Thymus (tissue), 11 donors: Measurements from ENCODE around the gene ITPR1. TPM values are rescaled to one million over a fixed set of nuclear protein-coding genes. Genes with fewer than 3 reads are reported as not detected.

ENCODE experiments used
- DNase-seq, 9 donors: peaks; one replicate each; pipeline ENCODE4 v3.0.0-alpha.2; 2013; ENCODE audit warnings: low spot score in 9 of 9, low read depth in 6 of 9, missing footprints in 1 of 9
- H3K27ac ChIP-seq, 2 donors: one replicate each; pipeline ENCODE4 v1.5.1; 2013; ENCODE audit warnings: control low read depth in 1 of 2, low read depth in 1 of 2, low read length in 1 of 2, mild to moderate bottlenecking in 1 of 2, moderate library complexity in 1 of 2
- H3K27me3 ChIP-seq, 2 donors: one replicate each; pipeline ENCODE4 v1.5.1; 2013; ENCODE audit warnings: low read length in 1 of 2; ENCODE audit not compliant: control insufficient read depth in 2 of 2, insufficient read depth in 1 of 2
- H3K36me3 ChIP-seq, 2 donors: one replicate each; pipeline ENCODE4 v1.5.1; 2013; ENCODE audit warnings: low read length in 1 of 2, mild to moderate bottlenecking in 1 of 2, moderate library complexity in 1 of 2; ENCODE audit not compliant: control insufficient read depth in 2 of 2, insufficient read depth in 2 of 2
- H3K4me1 ChIP-seq, 2 donors: one replicate each; pipeline ENCODE4 v1.5.1; 2013; ENCODE audit warnings: low read length in 2 of 2; ENCODE audit not compliant: control insufficient read depth in 2 of 2, insufficient read depth in 2 of 2
- H3K4me3 ChIP-seq, 2 donors: one replicate each; pipeline ENCODE4 v1.5.1; 2013; ENCODE audit warnings: low read length in 2 of 2, control low read depth in 1 of 2, mild to moderate bottlenecking in 1 of 2
- H3K9me3 ChIP-seq, 2 donors: one replicate each; pipeline ENCODE4 v1.5.1; 2013; ENCODE audit warnings: low read length in 1 of 2, mild to moderate bottlenecking in 1 of 2; ENCODE audit not compliant: control insufficient read depth in 2 of 2, insufficient read depth in 1 of 2
- WGBS: extraction: QIAGEN DNeasy Blood & Tissue Kit; methylation state at CpG from one replicate; pipeline ENCODE4 v1.1.7; 2013; 5-methylcytosine and 5-hydroxymethylcytosine counted together
- polyA plus RNA-seq: library from polyadenylated mRNA; stranded (reverse); fragments of 200-250 nt; gene quantifications from one replicate; pipeline ENCODE4 v1.2.3, GENCODE V29; 2013
- total RNA-seq: library from RNA; stranded (reverse); fragments of 120-200 nt; gene quantifications from one replicate; pipeline ENCODE4 v1.2.4, GENCODE V29; 2013
- donor health status: healthy.

ITPR1 gene
- total and polyA plus RNA-seq, 2 donors = 23.9 to 36.6 TPM

DNA sequence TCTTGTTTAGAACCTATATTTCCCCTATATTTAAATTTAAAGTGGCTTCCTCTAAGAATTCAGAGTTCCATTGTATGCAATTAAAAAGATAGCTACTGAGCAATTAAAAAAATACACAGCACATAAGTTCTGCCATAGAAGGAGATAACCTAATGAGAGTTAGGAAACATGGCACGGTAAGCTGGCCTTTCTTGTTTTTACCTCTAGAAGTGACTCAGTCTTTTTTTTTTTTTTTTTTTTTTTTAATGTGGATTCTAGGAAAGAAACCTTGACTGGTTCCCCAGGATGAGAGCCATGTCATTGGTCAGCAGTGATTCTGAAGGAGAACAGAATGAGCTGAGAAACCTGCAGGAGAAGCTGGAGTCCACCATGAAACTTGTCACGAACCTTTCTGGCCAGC lies 343.4 kb downstream of the ITPR1 start:
- DNase-seq = no peak
- H3K9me3 ChIP-seq = no peaks in the 10 kb centered on the region
- H3K36me3 ChIP-seq = peaks cover 12 to 13% of the 10 kb centered on the region in 2 donors
- WGBS = 98% methylated on average over 2 of the region's 2 CpGs
- no peak overlapping the region for H3K4me3 ChIP-seq
- peaks cover 16 to 43% of the 10 kb centered on the region in 2 donors for H3K4me1 ChIP-seq
- H3K27ac ChIP-seq = no peak overlapping the region
- H3K27me3 ChIP-seq = no peaks in the 10 kb centered on the region

- Histone ChIP-seq H3K9me3 (no peaks in the 10 kb centered on the region), H3K4me1 (peaks cover 16 to 34% of the 10 kb centered on the region in 2 donors), H3K36me3 (peaks cover 12 to 13% of the 10 kb centered on the region in 2 donors), H3K4me3 (no peak overlapping the region), H3K27me3 (no peaks in the 10 kb centered on the region), H3K27ac (no peak overlapping the region)
- DNase-seq = no peak
- 95% methylated on average over 5 of the region's 5 CpGs for WGBS
Measured at GRCh38 chr3:4837374-4837930, 344.3 kb downstream of the ITPR1 start.

- 96% methylated on average over 4 of the region's 4 CpGs for WGBS
- no peak for DNase-seq
Measured at GRCh38 chr3:4838621-4839022, 345.5 kb downstream of the ITPR1 start.

GRCh38 chr3:4839278-4839677 lies 346.1 kb downstream of the ITPR1 start:
- H3K9me3 ChIP-seq = no peaks in the 10 kb centered on the region
- peaks cover 9 to 29% of the 10 kb centered on the region in 2 donors for H3K4me1 ChIP-seq
- DNase-seq = no peak
- no peaks in the 10 kb centered on the region for H3K27me3 ChIP-seq
- H3K4me3 ChIP-seq = no peak overlapping the region
- H3K27ac ChIP-seq = no peak overlapping the region
- 98% methylated on average over 3 of the region's 3 CpGs for WGBS
- peaks cover 8 to 13% of the 10 kb centered on the region in 2 donors for H3K36me3 ChIP-seq

More at GRCh38 chr3:4838621-4839022, 345.5 kb downstream of the ITPR1 start:
- no peaks in the 10 kb centered on the region for H3K9me3 ChIP-seq
- H3K27me3 ChIP-seq = no peaks in the 10 kb centered on the region
- H3K4me3 ChIP-seq = no peak overlapping the region
- H3K4me1 ChIP-seq = peaks cover 16 to 31% of the 10 kb centered on the region in 2 donors
- peaks cover 8 to 13% of the 10 kb centered on the region in 2 donors for H3K36me3 ChIP-seq
- no peak overlapping the region for H3K27ac ChIP-seq

- Histone ChIP-seq H3K27ac (no peak overlapping the region), H3K9me3 (no peaks in the 10 kb centered on the region), H3K27me3 (no peaks in the 10 kb centered on the region), H3K4me1 (peaks cover 5 to 12% of the 10 kb centered on the region in 2 donors), H3K36me3 (peaks cover 8 to 13% of the 10 kb centered on the region in 2 donors), H3K4me3 (no peak overlapping the region)
- DNase-seq = no peak
- 93% methylated on average over 3 of the region's 3 CpGs for WGBS
Measured at GRCh38 chr3:4841225-4841624, 348.1 kb downstream of the ITPR1 start.

DNA sequence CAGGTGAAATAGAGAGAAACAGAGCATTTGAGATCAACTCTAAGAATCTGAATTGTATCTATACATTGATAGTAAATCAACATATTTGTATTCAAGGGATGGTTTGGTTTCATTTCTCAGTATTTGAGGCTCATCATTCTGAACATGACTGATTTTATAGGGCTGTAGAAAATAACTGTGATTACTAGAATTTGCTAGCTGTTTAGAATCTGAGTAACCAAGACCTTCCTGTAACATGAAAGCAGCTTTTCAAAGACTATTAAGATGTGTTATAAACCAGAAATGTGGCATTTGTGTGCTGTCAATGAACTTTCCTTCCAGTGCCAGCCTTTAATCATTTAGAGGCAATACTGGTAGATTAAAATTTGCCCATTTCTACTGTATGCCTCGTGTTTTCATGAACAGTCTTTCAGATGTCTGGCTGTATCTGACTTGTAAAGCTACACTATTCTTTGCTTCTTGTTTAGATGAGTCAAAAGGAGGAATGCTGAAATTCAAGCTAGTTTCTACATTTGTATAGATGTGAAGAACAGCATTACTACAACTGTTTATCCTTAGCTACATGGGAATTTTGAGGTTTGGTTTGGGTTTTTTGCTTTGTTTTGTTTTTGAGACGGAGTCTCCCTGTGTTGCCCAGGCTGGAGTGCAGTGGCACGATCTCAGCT lies 348.8 kb downstream of the ITPR1 start:
- no peak overlapping the region for H3K27ac ChIP-seq
- H3K4me3 ChIP-seq = no peak overlapping the region
- no peaks in the 10 kb centered on the region for H3K27me3 ChIP-seq
- WGBS = 93% methylated on average over 3 of the region's 3 CpGs
- DNase-seq = no peak
- H3K9me3 ChIP-seq = no peaks in the 10 kb centered on the region
- H3K4me1 ChIP-seq = peaks cover 5 to 10% of the 10 kb centered on the region in 2 donors
- H3K36me3 ChIP-seq = peaks cover 8 to 11% of the 10 kb centered on the region in 2 donors

GRCh38 chr3:4843619-4844018 lies 350.5 kb downstream of the ITPR1 start:
- DNase-seq = no peak
- no peaks in the 10 kb centered on the region for H3K9me3 ChIP-seq
- no peak overlapping the region for H3K27ac ChIP-seq
- WGBS = 94% methylated on average over 5 of the region's 5 CpGs
- peaks cover 0 to 3% of the 10 kb centered on the region in 2 donors for H3K36me3 ChIP-seq
- H3K4me3 ChIP-seq = no peak overlapping the region
- peaks cover 5 to 9% of the 10 kb centered on the region in 2 donors for H3K4me1 ChIP-seq
- H3K27me3 ChIP-seq = no peaks in the 10 kb centered on the region

GRCh38 chr3:4845882-4846281 lies 352.7 kb downstream of the ITPR1 start:
- WGBS = 8% methylated on average over 3 of the region's 3 CpGs
- Histone ChIP-seq H3K4me1 (peaks cover 6 to 9% of the 10 kb centered on the region in 2 donors), H3K27ac (no peak overlapping the region), H3K36me3 (no peaks in the 10 kb centered on the region), H3K27me3 (no peaks in the 10 kb centered on the region), H3K4me3 (no peak overlapping the region), H3K9me3 (no peaks in the 10 kb centered on the region)
- DNase-seq = peak in 1 of 9 donors; percentile 54

DNA sequence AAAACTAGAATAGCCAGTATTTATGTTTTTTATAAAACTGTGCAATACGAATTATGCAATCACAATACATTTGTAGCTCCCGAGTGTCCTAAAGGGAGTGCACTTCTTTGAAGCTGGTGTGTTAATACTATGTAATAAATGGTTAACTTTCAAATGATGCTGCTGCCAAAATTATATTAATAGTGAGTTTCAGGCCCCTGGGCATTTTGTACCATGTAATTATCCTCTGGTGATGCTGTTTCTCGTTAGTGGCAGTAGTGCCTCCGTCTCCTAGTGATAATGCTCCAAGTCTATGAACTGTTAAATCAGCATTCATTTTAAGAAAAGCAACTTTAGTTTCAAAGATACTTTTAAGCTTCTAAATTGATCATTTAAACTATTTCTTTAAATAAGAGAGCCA lies 353.4 kb downstream of the ITPR1 start:
- H3K27me3 ChIP-seq = no peaks in the 10 kb centered on the region
- H3K9me3 ChIP-seq = no peaks in the 10 kb centered on the region
- H3K27ac ChIP-seq = no peak overlapping the region
- no peaks in the 10 kb centered on the region for H3K36me3 ChIP-seq
- peaks cover 9% of the 10 kb centered on the region in 2 donors for H3K4me1 ChIP-seq
- no peak overlapping the region for H3K4me3 ChIP-seq
- WGBS = 96% methylated on average over 4 of the region's 4 CpGs
- DNase-seq = no peak
